Limb (tissue), 2 donors: ENCODE measurements around the gene CENPB.
A peak's percentile ranks its signal among the peaks of the same experiment; 100 is the strongest.

ENCODE experiments used
- DNase-seq, 2 donors: peaks; one replicate each; pipeline ENCODE4 v3.0.0-alpha.2; 2016; ENCODE audit errors: extremely low spot score in 2 of 2

CENPB gene

DNA sequence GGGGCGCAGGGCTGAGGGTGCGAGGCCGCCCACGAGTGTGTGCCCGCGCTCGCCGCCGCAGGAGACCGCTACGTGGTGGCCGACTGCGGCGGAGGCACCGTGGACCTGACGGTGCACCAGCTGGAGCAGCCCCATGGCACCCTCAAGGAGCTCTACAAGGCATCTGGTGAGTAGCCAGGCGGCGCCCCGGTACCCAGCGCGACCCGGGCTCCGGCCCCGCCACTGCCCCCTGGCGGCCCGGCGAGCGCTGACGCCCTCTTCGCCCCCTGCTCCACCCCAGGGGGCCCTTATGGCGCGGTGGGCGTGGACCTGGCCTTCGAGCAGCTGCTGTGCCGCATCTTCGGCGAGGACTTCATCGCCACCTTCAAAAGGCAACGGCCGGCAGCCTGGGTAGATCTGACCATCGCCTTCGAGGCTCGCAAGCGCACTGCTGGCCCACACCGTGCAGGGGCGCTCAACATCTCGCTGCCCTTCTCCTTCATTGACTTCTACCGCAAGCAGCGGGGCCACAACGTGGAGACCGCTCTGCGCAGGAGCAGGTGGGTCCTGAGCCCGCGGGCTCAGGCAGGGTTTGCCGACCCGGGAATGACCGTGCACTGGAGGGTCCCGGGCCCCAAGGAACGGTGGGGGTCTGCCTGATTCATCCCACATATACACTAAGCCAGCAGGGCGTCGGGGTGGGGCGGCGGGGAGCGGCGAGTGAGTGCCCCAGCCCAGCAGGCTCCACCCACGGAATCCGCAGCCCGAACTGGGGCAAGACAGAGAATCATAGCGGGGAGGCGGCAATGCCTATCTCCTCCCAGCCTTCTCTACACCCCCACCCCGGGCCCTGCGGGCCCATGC, 36.6 kb downstream of the CENPB start:
- peak in 1 of 2 donors; percentile 73 for DNase-seq

DNA sequence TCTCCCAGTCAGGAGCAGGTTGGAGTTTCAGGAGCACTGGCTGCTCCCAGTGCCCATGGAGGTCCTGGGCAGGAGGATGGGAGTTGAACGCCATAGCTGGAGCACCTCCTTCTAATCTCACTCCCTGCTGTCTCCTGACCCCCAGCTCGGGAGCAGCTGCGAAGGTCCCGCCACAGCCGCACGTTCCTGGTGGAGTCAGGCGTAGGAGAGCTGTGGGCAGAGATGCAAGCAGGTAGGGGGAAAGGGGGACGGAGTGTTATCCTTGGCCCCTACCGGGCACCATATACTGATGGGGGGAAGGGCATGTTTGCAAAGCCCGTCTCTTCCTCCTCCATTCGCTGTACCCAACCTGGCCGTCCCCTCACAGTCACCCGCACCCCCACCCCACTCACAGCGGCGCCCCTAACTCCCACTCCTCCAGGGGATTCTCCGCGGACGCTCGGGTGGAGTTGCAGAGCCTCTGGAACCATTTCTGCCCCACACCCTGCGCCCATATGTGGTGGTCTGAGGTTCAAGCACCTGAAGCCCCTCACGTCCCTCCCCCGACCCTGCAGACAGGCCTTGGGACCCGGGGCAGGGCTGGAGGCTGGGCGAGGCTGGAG, 37.4 kb downstream of the CENPB start:
- no peak for DNase-seq

DNA sequence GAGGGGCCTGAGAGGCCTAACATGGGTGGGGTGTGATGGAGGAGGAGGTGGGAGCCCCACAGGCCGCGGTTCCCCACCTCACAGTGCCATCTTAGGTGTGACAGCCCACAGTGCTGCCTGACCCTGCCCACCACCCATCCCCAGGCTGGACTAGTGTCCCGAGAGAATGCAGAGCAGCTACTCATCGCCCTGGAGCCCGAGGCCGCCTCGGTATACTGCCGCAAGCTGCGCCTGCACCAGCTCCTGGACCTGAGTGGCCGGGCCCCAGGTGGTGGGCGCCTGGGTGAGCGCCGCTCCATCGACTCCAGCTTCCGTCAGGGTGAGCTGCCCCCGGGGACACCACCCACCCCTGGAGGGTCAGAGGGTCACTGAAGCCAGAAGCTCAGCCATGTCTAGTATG, 38.5 kb downstream of the CENPB start:
- DNase-seq = no peak

DNA sequence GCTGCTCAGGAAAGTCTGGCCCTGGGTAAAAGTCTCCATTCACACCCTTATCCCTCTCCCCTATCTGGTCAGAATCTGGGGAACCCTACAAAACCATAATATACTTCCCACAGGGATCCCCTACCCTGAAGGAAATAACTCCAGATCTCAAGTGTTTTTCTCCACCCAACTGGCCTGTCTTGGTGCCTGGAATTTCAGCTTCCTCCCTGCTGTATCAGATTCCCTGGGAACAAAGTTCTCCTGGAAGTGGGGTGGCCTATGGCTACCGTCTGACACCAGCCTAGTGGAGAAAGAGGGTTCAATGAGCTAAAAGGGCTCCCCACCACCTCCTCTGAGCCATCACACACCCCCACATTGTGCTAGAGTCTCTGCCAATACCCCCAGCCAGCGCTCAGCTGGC, 39.1 kb downstream of the CENPB start:
- DNase-seq = no peak

DNA sequence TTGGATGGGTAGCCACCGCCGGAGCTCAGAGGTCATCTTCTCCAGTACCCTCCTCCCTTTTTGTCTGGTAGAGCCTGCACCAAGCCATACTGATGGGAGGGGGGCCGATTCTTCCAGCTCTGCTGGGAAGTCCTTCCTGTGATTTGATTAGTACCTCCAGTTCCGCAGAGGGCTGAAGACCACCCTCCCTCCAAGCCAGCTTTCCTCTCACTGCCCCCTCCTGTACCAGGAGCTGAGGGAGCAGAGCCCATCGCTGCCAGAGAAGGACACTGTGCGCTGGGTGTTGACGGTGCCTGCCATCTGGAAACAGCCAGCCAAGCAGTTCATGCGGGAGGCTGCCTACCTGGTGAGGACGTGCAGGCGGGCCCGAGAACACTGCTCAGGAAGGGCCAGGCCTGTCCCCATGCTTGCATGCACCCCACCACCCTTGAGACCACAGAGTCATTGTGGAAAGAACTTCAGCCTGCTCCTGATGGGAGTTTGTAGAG, 40.8 kb downstream of the CENPB start:
- no peak for DNase-seq

DNA sequence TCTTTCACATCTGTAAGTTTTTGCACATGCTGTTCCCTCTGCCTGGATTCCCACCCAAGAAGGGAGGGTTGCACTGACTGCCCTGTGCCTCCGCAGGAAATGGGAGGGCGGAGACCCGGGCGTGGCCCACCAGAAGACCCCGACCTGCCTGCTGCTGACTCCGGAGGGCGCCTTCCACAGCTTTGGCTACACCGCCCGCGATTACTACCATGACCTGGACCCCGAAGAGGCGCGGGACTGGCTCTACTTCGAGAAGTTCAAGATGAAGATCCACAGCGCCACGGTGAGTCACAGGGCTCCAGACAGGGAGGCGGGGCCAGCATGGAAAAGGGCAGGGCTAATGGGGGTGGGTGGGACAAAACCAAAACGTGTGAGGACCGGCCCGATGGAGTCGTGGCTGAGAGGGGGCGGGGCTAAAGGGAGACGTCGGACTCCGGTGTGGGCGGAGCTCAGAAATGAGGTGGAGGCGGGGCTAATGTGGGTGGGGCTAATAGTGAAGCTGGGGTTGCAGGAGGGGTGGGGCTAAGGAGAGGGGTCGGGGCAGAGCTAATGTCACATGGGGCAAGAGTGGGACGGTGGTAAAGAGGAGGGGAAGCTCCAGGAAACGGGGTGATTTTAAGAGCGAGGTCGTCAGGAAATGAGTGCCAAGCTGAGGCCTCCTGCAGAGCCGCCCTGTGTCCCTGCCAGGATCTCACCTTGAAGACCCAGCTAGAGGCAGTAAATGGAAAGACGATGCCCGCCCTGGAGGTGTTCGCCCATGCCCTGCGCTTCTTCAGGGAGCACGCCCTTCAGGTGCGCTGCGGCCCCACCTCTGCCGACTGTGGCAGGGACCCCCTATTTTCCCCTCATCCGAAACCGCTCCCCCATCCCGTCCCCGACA, 41.5 kb downstream of the CENPB start:
- DNase-seq = peak in 1 of 2 donors; percentile 69

DNA sequence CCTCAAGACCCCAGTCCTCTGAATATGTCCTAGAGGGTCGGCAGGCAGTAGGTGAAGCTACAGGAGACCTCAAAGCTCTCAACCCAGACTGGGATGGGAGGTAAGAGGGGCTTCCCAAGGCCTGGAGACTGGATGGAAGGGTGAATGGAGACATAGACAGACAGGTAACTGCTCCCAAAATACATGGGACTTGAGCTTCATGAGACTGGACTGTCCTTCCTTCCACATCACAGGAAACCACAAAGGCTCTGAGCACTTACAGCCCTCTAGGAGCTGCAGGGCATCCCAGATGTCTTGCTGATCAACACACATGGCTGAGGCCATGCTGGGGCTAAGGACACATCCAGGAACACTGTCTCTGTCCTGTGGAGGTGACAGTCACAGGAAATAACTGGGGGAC, 42.5 kb downstream of the CENPB start:
- no peak for DNase-seq

DNA sequence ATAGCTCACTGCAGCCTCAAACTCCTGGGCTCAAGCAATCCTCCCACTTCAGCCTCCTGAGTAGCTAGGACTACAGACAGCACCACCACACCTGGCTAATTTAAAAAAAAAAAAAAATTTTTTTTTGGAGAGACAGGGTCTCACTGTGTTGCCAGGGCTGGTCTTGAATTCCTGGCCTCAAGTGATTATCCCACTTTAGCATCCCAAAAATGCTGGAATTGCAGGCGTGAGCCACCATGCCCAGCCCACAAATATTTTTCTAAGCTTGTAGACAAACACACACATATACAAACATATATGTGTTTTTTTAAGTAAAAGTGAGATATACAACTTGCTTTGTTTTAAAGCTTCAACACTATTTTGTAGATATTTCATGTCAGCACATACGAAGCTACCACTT, 43.3 kb downstream of the CENPB start:
- DNase-seq = no peak

DNA sequence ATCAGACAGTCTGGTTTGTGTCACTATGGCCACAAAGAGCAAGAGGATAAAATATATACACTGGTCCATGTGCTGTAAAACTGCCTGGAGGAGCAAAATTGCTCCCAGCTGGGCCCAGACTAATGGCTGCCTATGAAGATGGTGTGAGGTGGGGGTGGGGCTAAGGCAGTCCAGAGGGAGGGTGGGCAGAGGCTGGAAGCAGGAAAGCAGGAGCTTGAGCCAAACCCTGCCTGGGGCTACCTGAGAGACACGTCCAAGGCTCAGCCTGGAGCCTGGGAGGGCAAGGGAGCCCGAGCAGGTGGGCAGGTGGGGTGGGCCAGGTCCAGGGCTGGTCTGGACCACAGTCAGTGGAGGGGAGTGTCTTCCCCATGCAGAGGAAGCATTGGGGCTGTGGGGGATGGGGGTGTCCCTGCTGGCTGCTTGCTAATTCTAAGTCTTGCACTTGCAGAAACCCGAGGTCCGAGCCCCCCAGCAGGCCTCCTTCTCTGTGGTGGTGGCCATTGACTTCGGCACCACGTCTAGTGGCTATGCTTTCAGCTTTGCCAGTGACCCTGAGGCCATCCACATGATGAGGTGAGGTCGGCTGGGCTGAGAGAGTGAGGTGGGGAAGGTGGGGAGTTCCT, 44.6 kb downstream of the CENPB start:
- no peak for DNase-seq

DNA sequence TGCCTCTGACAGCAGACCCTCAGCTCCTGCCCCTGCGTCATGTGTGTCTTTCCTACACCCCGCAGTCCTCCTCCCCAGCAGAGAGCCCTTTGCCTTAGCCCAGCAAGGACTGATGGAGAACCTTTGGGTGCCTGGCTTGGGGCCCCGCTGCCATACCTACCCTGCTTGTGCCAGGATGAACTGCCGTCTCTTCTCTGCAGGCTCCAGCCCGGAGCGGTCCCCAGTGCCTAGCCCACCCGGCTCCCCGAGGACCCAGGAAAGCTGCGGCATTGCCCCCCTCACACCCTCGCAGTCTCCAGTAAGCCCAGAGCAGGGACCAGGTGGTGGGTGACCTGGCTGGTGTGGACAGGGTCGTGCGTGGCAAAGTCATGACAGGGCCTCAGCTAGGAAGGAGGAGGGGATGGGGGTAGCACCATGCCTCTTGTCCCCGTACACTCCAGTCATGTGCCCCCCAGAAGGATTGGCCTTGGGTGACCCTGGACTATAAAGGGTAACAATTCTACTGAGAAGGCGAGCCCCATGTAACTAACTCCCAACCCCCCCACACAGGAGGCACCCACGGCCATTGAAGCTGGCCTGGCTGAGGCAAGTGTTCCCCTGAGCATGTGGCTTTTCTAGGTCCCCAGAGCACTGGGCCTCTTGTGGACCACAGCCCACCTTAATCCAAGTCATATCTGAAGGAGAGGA, 45.8 kb downstream of the CENPB start:
- no peak for DNase-seq

DNA sequence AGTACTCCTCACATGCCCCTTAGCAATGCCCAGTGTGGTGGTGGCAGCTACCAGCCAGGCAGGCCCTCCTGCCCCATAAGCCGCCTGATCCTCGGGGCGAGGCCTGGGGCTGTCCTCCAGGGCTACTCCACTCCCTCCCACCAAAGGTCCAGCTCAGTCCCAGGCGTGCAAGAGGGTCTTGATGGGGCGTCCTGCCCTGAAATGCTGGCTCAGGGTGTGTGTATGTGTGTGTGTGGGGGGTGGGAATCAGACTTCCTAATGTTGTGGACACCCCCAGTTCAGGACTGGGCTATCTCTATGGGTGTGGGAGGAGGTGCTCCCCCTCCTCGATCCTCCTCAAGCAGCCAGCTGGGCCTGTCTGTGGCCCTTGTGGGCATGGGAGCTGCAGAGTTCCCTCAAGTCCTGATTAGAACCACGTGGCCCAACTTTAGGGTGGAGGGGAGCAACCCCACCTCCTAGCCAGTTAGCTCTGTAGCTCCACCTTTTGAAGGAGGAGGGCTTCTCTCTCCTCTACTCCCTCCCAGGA, 46.6 kb downstream of the CENPB start:
- DNase-seq = no peak

DNA sequence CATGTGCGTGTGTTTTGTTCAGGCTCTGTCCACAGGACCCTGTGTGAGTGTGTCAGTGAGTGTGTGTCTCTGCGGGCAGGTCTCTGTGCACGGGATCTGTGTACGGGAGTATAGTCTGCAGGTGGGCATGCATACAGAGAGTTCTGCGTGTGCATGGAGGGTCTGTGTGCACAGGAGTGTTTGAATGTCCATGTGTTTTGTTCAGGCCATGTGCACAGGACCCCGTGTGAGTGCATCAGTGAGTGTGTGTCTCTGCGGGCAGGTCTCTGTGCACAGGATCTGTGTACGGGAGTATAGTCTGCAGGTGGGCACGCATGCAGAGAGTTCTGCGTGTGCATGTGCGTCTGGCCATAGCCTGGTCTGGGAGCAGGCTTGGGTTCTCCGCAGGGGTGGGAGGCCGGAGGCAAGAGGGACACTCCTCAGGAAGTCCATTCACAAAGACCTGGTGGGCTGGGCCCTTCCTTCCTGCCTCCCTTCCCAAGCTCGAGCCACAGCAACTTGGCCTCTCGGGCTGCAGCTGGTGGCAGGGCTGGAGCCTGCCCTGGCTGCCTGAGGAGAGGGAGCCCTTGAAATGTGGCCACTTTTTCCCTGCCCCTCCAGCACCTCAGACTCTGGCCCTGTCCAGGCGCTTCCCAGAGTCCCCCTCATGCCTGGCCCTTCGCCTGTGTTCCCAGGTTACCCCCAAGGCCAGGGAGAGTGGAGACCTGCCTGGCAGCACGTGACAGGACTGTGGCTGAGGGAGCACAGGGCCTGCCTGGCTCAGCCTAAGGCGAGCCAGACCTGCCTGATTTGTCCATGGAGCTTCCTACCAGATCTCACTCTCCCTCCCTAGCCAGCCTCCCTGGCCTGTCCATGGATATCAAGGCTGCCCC, 47.2 kb downstream of the CENPB start:
- DNase-seq = no peak

DNA sequence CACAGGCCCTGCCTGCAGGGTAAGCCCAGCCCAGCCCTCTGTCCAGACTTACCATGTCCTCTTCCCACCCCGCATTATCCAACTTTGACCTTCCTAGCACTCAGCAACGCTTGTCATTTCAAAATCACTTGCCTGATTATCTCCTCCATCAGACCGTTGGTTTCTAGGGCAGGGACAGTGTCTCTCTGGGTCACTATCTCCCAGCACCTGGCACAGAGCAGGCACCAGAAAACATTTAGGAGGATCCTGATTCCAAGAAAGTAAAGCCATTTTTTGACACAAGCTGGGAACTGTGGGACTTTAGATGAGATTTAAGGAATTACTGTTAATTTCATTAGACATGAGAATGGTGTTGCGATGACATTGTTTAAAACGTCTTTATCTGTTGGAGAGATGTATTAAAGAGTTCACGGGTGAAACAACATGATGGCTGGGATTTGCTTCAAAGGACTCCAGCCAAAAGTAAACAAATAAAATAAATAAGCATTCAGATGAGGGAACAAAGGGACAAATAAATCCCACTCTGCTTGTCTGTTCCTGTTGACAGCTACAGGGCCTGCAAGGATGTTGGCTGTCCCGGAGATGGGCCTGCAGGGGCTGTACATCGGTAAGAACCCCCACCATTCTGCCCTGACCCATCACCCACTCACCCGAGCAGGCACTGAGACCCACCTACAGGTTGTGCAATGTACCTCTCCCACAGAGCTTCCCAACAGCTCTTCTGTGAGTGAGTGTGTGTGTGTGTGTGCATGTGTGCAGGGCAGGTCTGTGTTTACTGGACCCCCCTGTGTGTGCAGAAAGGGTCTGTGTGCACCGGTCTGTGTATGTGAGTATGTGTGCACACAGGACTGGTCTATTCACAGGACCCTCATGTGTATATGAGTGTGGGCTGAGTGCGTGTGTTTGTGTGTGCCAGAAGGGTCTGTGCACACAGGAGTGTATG, 48.2 kb downstream of the CENPB start:
- DNase-seq = no peak

DNA sequence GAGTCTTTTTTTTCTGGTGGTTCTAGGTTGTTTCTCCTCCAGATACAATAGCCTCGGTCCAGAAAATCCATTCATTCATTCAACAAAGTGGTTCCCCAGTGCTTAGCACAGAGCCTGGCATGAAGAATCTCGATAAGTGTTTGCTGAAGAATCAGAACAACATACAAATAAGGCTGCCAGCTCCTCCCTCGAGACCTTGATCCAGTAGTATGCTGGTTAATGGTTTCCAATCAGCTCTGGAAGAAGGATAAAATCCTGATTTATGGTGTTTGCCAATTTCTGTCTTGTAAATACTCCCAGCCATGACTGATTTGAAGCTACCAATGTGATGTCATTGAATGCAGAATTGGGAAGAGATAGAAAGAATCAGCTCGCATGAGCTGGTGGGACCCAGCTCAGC, 50.8 kb downstream of the CENPB start:
- no peak for DNase-seq

DNA sequence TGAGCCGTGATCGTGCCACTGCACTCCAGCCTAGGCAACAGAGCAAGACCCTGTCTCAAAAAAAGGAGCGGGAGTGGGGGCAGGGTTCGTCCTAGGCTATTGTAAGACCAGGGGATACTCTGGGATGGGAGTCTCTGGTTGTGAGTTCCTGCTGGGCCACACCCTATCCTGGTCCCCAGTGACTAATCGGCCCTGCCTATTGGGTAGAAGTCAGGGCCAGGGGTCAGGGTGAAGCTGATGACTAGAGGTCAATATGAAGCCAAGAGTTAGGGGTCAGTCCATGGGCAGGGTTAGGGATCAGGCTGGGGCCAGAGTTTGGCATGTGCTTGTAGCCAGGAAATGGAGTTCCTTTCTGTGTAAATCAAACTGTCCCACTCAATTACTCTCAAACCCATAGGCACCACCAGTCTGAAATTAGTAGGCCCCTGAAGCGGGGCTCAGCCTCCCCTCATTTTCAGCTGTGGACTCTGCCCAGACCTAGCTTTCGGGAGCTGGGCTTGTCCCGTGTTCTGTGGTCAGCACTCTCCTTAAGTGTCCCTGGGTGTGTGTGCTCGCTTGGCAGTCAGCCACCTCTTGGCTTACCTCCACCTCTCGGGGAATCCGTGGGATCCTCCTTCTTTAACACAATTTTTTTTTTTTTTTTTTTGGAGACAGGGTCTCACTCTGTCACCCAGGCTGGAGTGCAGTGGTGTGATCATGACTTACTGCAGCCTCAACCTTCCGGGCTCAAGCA, 52.3 kb downstream of the CENPB start:
- no peak for DNase-seq
